SKM-1 treated with dmso at 0.1 percent for 144 hours (cell line): ENCODE results near the gene AIG1.
"Not testable (repeated sequence)": the region's sequence is repeated elsewhere in the genome, so short reads cannot be mapped to it uniquely, and the experiment has no call there.

ENCODE experiments used
- DNase-seq: peaks from one replicate; lab custom pipeline; 2025; ENCODE audit not compliant: unreplicated experiment; lab: John Stamatoyannopoulos, UW

The AIG1 gene

GRCh38 chr6:143223895-143224294 lies 163.2 kb downstream of the AIG1 start:
- no peak for DNase-seq

DNA sequence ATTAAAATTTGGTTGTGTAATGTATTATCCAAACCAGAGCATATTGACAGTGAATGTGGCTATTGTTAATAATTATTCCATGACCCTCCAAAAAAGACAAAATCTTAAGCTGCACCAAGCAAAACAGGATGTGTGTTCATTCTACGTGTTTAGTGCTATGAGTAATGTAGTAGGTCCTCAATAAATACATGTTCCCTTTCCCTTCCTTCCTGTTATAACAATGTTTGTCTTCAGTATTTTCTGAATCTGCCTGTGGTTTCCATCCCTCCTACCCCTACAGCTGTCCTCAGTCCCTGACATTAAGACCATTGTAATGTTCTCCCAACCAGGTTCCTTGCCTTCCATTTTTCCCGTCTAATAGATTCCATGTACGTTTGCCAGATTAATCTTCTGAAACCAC lies 163.8 kb downstream of the AIG1 start:
- no peak for DNase-seq

GRCh38 chr6:143225929-143226328 lies 165.2 kb downstream of the AIG1 start:
- DNase-seq: no peak

DNA sequence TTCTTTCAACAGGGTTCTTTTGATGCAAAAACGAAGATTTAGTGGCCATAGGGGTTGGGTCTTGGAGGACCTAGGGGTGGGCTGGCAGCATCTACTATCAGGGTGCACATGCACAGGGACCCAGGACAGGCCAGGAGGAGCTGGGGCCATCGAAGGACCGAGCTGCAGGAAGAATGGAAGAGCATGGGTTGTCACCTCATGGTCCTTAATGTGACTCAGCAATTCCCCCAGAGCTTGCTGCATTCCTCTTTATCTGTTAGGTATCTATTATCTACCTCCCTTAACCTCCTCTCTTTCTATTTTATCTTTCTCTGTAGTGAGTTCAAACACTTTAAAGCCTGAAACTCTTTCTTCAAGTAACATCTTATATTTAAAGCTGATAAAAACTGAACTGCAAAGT lies 167.0 kb downstream of the AIG1 start:
- DNase-seq: no peak

GRCh38 chr6:143229400-143229799 lies 168.7 kb downstream of the AIG1 start:
- no peak for DNase-seq

- DNase-seq: no peak
Observed at GRCh38 chr6:143232849-143233248, 172.2 kb downstream of the AIG1 start.

DNA sequence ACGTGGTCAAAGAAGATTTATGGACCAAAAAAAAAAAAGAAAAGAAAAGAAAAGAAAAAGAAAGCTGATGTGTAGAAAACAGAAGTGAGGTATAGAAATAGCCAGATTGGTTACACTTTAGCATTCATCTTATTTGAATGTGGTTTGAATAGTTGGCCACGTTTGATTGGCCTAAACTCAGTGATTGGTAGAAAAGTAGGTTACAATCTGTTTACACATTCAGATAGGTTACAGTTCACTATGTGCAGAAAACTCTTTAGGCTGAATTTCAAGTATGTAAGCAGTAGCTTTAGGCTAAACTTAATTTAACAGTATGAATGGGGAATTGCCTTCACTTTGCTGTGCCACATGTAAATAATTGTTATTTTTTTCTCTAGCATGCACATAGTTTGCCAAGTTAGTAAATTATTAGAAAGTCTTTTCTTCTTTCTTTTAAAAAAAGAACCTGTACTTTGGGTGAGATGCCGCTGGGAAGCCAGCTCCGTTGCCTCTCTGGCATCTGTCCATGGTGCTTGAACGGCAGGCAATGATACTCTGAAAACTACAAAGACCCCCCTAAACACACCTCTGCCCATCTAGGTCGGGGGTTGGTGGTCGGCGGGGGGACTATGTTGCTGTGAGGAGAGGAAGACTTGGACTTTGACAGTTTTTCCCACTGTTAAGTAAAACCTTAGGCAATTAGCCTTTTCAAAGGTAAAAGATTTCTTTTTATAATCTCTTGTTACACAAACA lies 173.0 kb downstream of the AIG1 start:
- DNase-seq: no peak

DNA sequence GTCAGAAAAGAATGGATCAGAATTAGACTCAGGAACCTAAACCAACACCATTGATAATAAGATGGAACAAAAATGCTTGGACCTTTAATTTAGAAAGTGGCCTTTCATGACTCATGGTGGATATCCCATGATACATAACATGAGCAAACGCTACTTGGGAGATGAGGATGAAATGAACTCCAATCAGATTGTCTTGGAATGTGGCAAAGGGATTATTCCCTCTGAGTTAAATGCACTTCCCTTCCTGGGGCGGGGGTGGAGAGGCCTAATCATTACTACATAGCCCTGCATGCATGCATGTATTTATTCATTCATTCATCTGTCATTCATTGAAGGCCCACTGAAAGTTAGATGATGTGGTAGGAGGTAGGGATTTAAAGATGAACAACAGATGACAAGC lies 174.0 kb downstream of the AIG1 start:
- no peak for DNase-seq

GRCh38 chr6:143236151-143236798 lies 175.6 kb downstream of the AIG1 start:
- DNase-seq: no peak

GRCh38 chr6:143238306-143238705 lies 177.6 kb downstream of the AIG1 start:
- no peak for DNase-seq

DNA sequence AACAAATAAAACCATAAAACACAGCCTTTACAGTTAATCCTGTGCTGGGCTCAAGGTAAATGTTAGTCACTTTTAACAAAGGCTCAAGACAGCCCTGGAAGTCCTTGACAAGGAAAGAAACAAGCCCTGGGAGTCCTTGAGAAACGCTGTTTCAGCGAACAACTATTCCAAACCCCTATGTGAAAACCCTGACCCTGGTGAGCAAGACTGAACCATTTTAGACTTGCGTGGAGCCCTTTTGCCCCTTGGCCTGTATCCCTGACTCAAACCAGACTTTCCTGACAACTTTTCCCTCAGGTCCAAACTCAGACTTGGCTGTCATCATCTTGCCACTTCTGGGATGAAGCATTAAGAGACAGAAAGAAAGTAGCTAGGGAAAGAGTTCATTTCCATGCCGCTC lies 180.4 kb downstream of the AIG1 start:
- DNase-seq: no peak

DNA sequence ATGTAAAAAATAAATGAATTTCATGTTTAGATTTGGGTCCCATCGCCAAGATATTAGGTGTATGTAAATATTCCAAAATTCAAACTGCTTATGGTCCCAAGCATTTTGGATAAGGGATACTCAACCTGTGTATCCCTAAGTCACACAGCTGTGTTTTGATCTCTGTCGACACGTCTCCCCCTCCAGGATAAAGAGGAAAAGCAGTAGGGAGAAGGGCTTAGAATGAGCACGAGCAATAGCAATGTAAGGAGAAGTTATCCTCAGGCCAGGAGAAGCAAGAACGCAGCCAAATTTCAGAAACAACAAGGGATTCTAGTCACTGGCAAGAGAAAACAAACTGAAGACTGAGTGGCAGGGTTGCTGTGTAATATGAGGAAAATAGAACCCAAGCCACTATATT lies 181.2 kb downstream of the AIG1 start:
- no peak for DNase-seq

- DNase-seq: no peak
Observed at GRCh38 chr6:143243786-143244185, 183.1 kb downstream of the AIG1 start.

DNA sequence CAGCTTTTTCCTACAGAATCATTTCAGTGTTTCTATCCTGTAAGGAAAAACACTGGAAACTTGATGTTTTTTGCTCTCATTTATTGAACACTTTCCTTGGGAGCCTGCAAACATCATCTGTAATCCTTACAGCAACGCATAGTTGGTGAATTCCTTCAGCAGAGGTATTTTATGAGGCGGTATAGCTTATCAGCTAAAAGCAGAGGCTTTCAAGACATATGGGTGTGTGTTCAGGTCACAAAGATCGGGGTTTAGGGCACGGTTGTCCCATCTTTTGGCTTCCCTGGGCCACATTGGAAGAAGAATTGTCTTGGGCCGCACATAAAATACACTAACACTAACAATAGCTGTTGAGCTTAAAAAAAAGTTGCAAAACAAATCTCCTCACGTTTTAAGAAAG lies 185.0 kb downstream of the AIG1 start:
- DNase-seq: no peak

GRCh38 chr6:143246166-143246775 lies 185.6 kb downstream of the AIG1 start:
- DNase-seq: not testable (repeated sequence)

DNA sequence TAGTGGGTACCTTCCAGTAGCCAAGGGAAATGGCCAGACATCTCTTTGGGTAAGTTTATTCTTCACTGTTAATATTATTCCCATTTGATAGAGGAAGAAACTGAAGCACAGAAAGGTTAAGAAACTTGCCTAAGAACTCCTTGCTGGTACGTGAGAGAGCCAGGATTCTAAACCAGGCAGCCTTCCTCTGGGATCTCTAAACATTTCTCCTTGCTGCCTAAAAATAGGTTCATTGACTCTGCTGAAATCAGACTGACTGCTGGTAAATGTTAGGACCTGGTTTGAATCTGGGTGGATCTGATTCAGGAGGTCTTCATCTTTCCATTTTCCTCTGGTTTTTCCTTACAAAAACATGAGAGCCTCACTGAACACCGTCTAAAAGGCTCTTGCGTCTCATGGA lies 186.9 kb downstream of the AIG1 start:
- DNase-seq: no peak

- DNase-seq: no peak
Observed at GRCh38 chr6:143248359-143248758, 187.7 kb downstream of the AIG1 start.

- no peak for DNase-seq
Observed at GRCh38 chr6:143251288-143251687, 190.6 kb downstream of the AIG1 start.

- no peak for DNase-seq
Observed at GRCh38 chr6:143252961-143253360, 192.3 kb downstream of the AIG1 start.

GRCh38 chr6:143253586-143253985 lies 192.9 kb downstream of the AIG1 start:
- DNase-seq: no peak

DNA sequence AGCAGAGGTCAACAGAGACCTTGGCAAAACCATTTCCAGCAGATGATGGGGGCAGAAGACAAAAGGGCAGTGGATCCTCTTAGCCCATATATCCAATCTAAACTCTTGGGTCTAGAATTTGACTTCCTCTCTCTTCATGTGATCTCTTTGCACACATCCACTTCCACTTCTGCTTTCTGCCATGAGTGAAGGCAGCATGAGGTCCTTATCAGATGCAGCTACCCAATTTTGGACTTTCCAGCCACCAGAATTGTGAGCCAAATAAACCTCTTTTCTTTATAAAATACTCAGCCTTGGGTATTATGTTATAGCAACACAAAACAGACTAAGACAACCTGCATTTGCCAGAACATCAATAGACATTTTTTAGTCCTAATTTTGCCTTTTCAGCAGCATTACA lies 198.3 kb downstream of the AIG1 start:
- peak; percentile 7 for DNase-seq

GRCh38 chr6:143260857-143261256 lies 200.2 kb downstream of the AIG1 start:
- no peak for DNase-seq
